Hindlimb muscle (tissue), 1 donor: ENCODE results near the gene EDDM3A. TPM values are rescaled to one million over a fixed set of nuclear protein-coding genes. Genes with fewer than 3 reads are reported as not detected.

Source experiments
- DNase-seq: peaks from one replicate; pipeline ENCODE4 v3.0.0-alpha.2; 2013
- polyA plus RNA-seq: library from polyadenylated mRNA; unstranded; fragments of 120-200 nt; gene quantifications from one replicate; pipeline ENCODE4 v1.2.1, GENCODE V29; 2013; ENCODE audit not compliant: insufficient read length

EDDM3A gene
- polyA plus RNA-seq, 1 donor = not detected

DNA sequence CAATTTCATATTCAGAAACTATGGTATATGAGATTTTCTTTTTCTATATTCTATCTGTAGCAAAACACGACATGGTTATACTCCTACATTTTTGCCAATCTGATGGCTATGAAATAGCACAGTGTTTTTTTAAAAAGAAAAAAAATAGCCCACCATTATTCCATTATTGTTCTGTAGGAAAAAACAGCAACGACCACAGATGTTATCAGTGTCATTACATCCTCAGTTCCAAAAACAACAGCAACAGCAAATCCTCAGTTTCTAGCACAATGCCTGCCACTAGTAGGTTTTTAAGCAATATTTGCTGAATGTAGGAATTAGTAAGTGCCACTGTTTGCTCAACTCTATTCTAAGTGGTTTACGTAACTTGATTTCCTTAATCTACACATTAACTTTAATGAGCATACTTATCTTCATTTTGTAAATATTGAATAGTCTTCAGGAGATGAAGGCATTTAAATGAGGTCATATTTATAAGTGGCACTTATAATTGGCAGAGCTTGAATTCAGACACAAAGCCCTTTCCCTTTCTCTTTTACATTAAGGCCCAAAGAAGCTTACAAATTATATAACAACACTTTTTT lies 43.6 kb downstream of the EDDM3A start:
- no peak for DNase-seq

DNA sequence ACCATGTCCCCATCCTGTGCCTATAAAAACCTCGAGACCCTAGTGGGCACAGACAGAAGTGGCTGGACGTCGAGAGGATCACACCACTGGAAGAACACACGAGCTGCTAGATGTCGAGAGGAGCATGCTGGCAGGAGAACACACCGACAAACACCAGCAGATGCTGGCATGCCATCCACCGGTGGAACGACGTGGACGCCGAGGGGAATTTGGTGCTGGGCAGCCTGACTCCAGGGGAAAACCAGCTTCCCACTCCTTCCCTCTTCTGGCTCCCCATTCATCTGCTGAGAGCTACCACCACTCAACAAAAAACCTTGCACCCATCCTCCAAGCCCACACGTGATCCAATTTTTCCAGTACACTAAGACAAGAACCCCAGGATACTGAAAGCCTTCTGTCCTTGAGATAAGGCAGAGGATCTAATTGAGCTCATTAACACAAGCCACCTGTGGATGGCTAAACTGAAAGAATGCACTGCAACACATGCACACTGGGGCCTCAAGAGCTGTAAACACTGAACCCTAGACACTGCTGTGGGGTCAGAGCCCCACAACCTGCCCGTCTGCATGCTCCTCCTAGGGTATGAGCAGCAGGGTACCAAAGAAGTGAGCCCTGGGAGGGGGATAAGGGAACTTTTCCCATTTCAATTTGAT lies 44.9 kb downstream of the EDDM3A start:
- no peak for DNase-seq

DNA sequence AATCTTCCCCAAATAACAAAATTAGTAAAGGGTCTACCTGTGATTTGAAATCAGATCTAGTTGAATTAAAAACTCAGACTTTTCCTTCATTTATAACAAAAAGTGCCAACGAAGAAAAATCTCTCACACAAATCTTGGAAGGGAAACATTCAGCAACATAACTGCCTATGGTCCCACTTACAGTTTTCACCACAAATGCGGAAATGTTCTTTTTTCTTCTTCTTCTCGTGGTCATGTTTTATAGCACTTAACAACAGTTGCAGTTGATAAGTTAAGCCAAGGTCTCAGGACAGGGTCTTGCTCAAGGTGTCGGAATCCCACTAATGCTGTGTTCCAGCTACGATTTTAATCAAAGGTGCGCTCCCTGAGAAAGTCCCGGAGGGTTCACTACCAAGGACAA lies 45.5 kb downstream of the EDDM3A start:
- DNase-seq = no peak

DNA sequence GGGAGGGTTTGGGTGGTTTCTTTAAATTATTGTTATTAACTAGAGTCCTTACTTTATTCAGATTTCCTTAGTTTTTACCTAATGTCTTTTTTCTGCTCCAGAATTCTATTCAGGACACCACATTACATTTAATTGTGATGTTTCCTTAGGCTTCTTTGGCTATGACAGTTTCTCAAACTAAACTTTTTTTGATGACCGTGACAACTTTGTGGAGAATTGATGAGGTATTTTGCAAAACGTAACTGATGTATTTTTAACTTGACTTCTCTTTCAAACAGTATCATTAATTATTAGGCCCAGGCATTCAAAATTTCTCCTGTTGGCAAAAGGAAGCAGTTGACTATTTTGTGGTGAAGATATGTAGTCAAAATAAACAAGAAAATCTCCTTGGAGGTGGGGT lies 45.9 kb downstream of the EDDM3A start:
- no peak for DNase-seq

DNA sequence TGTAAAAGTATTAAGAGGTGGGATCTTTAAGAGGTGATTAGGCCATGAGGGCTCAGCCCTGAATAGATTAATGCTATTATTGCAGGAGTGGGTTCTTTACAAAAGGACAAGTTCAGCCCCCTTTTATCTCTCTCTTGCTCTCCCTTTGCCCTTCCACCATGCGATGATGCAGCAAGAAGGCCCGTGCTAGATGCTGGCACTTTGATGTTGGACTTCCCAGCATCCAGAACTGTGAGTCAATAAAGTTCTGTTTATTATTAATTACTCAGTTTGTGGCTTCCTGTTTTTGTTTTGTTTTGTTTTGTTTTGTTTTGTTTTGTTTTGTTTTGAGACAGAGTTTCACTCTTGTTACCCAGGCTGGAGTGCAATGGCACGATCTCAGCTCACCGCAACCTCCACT lies 46.9 kb downstream of the EDDM3A start:
- DNase-seq = no peak

DNA sequence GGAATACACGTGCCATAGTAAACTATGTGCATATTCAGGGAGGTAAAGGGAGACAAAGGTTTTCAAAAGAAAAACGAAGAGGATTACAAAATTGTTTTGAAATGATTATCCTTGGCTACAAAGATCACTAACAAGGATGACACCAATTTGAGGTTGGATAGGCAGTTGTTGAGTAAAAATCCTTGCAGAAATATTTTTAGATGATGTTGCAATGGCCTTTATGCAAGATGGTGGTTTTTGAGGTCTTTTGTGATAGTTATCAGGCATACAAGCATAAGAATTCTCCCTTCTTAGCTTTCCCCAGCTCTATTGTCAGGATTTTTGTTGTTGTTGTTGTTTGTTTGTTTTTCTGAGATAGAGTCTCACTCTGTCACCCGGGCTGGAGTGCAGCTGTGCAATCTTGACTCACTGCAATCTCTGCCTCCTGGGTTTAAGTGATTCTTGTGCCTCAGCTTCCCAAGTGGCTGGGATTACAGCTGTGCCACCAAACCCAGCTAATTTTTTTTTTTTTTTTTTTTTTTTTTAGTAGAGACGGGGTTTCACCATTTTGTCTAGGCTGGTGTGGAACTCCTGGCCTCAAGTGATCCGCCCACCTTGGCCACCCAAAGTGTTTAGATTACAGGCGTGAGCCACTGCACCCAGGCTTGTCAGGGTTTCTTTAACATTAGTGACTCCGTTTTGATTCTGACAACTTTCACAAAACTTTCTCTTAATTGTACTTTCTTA lies 49.1 kb downstream of the EDDM3A start:
- no peak for DNase-seq

DNA sequence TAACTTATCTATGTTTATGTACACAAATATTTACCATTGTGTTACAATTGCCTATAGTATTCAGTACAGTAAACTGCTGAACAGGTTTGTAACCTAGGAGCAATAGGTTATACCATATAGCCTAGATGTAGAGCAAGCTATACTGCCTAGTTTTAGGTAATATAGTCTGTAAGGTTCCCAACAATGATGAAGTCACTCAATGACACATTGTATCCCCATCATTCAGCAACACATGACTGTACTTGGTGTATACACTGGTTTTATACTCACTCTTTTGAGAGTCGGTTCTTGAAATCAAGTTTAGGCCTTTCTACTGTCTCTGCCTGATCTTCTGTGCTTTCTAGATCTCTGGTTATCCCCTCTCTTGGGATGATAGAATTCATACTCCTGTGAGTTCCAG lies 51.5 kb downstream of the EDDM3A start:
- DNase-seq = no peak

Other genes with a start within 250 kb of the EDDM3A start
- gene RNASE10, start 240.3 kb upstream of the EDDM3A start, polyA plus RNA-seq = not detected
- not detected for gene RNASE9, start 184.8 kb upstream of the EDDM3A start, polyA plus RNA-seq
- gene RNASE11, start 157.9 kb upstream of the EDDM3A start, polyA plus RNA-seq = not detected
- gene RNASE12, start 154.5 kb upstream of the EDDM3A start, polyA plus RNA-seq = not detected
- gene OR6S1, start 104.2 kb upstream of the EDDM3A start, polyA plus RNA-seq = not detected
- gene RNASE4, start 61.3 kb upstream of the EDDM3A start, polyA plus RNA-seq = 4.5 TPM
- gene ANG, start 57.1 kb upstream of the EDDM3A start, polyA plus RNA-seq = 2.5 TPM
- gene EDDM3B, start 22.5 kb downstream of the EDDM3A start, polyA plus RNA-seq = not detected
- gene RNASE6, start 35.4 kb downstream of the EDDM3A start, polyA plus RNA-seq = 8.2 TPM
- gene RNASE1, start 57.0 kb downstream of the EDDM3A start, polyA plus RNA-seq = 192 TPM
- 0.27 TPM for gene RNASE3, start 145.5 kb downstream of the EDDM3A start, polyA plus RNA-seq
- 0.35 TPM for gene RNASE2, start 209.6 kb downstream of the EDDM3A start, polyA plus RNA-seq
- 47.7 TPM for gene METTL17, start 244.1 kb downstream of the EDDM3A start, polyA plus RNA-seq